Activated CD8-positive, alpha-beta memory T cell treated with anti-CD3 and anti-CD28 coated beads, Interleukin-2, amount 50 U/mL, for 48 hours (primary cell): ENCODE results near the gene SLC16A7.

Source experiments
- DNase-seq: peaks from one replicate; pipeline ENCODE4 v3.0.0-alpha.2; 2020

The SLC16A7 gene

GRCh38 chr12:59677857-59678256 is 82.0 kb downstream of the SLC16A7 start:
- DNase-seq = no peak

- no peak for DNase-seq
Measured at GRCh38 chr12:59678759-59679411, 83.1 kb downstream of the SLC16A7 start.

- no peak for DNase-seq
Measured at GRCh38 chr12:59689776-59690175, 93.9 kb downstream of the SLC16A7 start.

- DNase-seq = no peak
Measured at GRCh38 chr12:59695379-59695778, 99.5 kb downstream of the SLC16A7 start.

- DNase-seq = no peak
Measured at GRCh38 chr12:59698600-59698999, 102.8 kb downstream of the SLC16A7 start.

GRCh38 chr12:59699421-59700152 is 103.8 kb downstream of the SLC16A7 start:
- no peak for DNase-seq

- DNase-seq = no peak
Measured at GRCh38 chr12:59700153-59700450, 104.3 kb downstream of the SLC16A7 start.

- DNase-seq = no peak
Measured at GRCh38 chr12:59708064-59708463, 112.2 kb downstream of the SLC16A7 start.

GRCh38 chr12:59708484-59708883 is 112.7 kb downstream of the SLC16A7 start:
- DNase-seq = no peak

GRCh38 chr12:59710004-59710628 is 114.3 kb downstream of the SLC16A7 start:
- DNase-seq = no peak

- no peak for DNase-seq
Measured at GRCh38 chr12:59710964-59711363, 115.1 kb downstream of the SLC16A7 start.

GRCh38 chr12:59715434-59715833 is 119.6 kb downstream of the SLC16A7 start:
- no peak for DNase-seq

GRCh38 chr12:59716043-59716442 is 120.2 kb downstream of the SLC16A7 start:
- no peak for DNase-seq

- DNase-seq = no peak
Measured at GRCh38 chr12:59717436-59717835, 121.6 kb downstream of the SLC16A7 start.

- DNase-seq = no peak
Measured at GRCh38 chr12:59719701-59720100, 123.9 kb downstream of the SLC16A7 start.

- DNase-seq = no peak
Measured at GRCh38 chr12:59723520-59723919, 127.7 kb downstream of the SLC16A7 start.

GRCh38 chr12:59724011-59724695 is 128.3 kb downstream of the SLC16A7 start:
- DNase-seq = no peak

GRCh38 chr12:59733200-59733599 is 137.4 kb downstream of the SLC16A7 start:
- DNase-seq = no peak

GRCh38 chr12:59734371-59734770 is 138.5 kb downstream of the SLC16A7 start:
- no peak for DNase-seq

- no peak for DNase-seq
Measured at GRCh38 chr12:59735231-59735630, 139.4 kb downstream of the SLC16A7 start.

- DNase-seq = no peak
Measured at GRCh38 chr12:59736359-59736758, 140.5 kb downstream of the SLC16A7 start.

GRCh38 chr12:59736786-59737185 is 141.0 kb downstream of the SLC16A7 start:
- DNase-seq = no peak

- DNase-seq = no peak
Measured at GRCh38 chr12:59737725-59738463, 142.1 kb downstream of the SLC16A7 start.
